Kidney (tissue), 14 donors: Measurements from ENCODE around the gene ZNF726. TPM values are rescaled to one million over a fixed set of nuclear protein-coding genes. Genes with fewer than 3 reads are reported as not detected.

ENCODE experiments used
- DNase-seq, 5 donors: peaks; one replicate each; pipeline ENCODE4 v3.0.0-alpha.2; 2013 to 2020
- FAIRE-seq: peaks from 2 replicates; lab custom pipeline; 2012; peaks lifted over from hg19 to GRCh38; lab: Jason Lieb, UNC
- H3K27ac ChIP-seq, 2 donors: one replicate each; pipeline ENCODE4 v1.7.0; 2013; ENCODE audit warnings: low read depth in 2 of 2, low read length in 2 of 2, inconsistent platforms in 1 of 2
- H3K27me3 ChIP-seq: one replicate; pipeline ENCODE4 v1.7.1; 2013; ENCODE audit warnings: low read length, inconsistent platforms; ENCODE audit not compliant: control insufficient read depth, insufficient read depth
- H3K36me3 ChIP-seq, 3 donors: one replicate each; pipeline versions ENCODE4 v1.7.0 to v1.7.1; 2013; ENCODE audit warnings: low read length in 3 of 3, control low read depth in 1 of 3, inconsistent platforms in 1 of 3; ENCODE audit not compliant: insufficient read depth in 3 of 3, control insufficient read depth in 2 of 3
- H3K4me1 ChIP-seq, 3 donors: one replicate each; pipeline versions ENCODE4 v1.7.0 to v1.7.1; 2013; ENCODE audit warnings: low read length in 3 of 3, inconsistent platforms in 1 of 3, low read depth in 1 of 3; ENCODE audit not compliant: control insufficient read depth in 2 of 3, insufficient read depth in 2 of 3
- H3K4me3 ChIP-seq, 3 donors: one replicate each; pipeline versions ENCODE4 v1.7.0 to v1.8.1; 2013; ENCODE audit warnings: low read length in 3 of 3, control low read depth in 1 of 3, inconsistent platforms in 1 of 3
- H3K9ac ChIP-seq, 3 donors: one replicate each; pipeline versions ENCODE4 v1.7.0 to v1.7.1; 2013; ENCODE audit warnings: low read length in 3 of 3, control low read depth in 1 of 3, inconsistent platforms in 1 of 3
- H3K9me3 ChIP-seq, 3 donors: one replicate each; pipeline versions ENCODE4 v1.7.0 to v1.7.1; 2013; ENCODE audit warnings: low read length in 3 of 3, control low read depth in 1 of 3, inconsistent platforms in 1 of 3; ENCODE audit not compliant: control insufficient read depth in 2 of 3, insufficient read depth in 1 of 3
- intact Hi-C: fragments of 100-400 bp; cut with DNase I; formaldehyde crosslinking; loops from one replicate; pipeline ENCODE4 v1.11.1; 2022
- polyA plus RNA-seq: library from polyadenylated mRNA; stranded (reverse); fragments of 350-450 nt; fragmentation: Illumina TruSeq; extraction: RNeasy Lipid Tissue Mini Kit (QIAGEN cat#74804); gene quantifications from one replicate; pipeline ENCODE4 v1.2.3, GENCODE V29; 2014; ENCODE audit warnings: low read depth, low replicate concordance; ENCODE audit not compliant: insufficient read depth
- total RNA-seq: library from RNA; stranded (reverse); fragmentation: NEBNext Ultra II Directional; extraction: Animal tissue kit (Norgen Biotek cat#: 25700); gene quantifications from one replicate; pipeline ENCODE4 v1.2.1, GENCODE V29; 2021
- TF ChIP-seq, protein P1 (sequence below): IDR thresholded peaks from 3 replicates; pipeline ENCODE4 v1.5.1; 2012; ENCODE audit warnings: mild to moderate bottlenecking, moderate library complexity, borderline replicate concordance; ENCODE audit not compliant: insufficient read depth; ENCODE audit errors: extremely low read depth
- donor health status: control.
- donor health status: control.
- donor health status: control.
- donor health status: control.
- donor health status: control.
- donor health status: DM: yes; HTN: yes; CAD: no.
- donor health status: Normal renal cell carcinoma (clear cell type).

The ZNF726 gene
- total and polyA plus RNA-seq, 2 donors from 2014 or later: 2.7 to 6.4 TPM

DNA sequence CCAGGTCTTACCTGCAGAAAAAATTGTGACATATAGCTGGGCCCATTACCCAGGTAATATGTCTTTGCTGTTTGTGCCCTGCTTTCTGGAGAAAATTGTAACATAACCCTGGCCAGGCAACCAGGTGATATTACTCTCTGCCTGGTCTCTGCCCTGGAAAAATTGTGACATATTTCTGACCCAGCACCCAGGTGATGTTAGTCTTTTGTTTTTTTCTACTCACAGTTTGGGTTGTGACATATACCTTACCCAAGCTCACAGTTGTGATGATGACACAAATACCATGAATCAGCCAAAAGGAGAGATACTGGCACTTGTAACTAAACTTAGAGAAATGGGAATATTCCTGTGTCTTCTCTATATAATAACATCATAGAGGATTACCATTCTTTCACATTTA lies 6.5 kb upstream of the ZNF726 start:
- H3K9me3 ChIP-seq: peaks cover 0 to 11% (median 0%) of the 10 kb centered on the region in 3 donors
- H3K4me1 ChIP-seq: no peaks in the 10 kb centered on the region
- H3K9ac ChIP-seq: no peak overlapping the region
- TF ChIP-seq, protein P1, sequence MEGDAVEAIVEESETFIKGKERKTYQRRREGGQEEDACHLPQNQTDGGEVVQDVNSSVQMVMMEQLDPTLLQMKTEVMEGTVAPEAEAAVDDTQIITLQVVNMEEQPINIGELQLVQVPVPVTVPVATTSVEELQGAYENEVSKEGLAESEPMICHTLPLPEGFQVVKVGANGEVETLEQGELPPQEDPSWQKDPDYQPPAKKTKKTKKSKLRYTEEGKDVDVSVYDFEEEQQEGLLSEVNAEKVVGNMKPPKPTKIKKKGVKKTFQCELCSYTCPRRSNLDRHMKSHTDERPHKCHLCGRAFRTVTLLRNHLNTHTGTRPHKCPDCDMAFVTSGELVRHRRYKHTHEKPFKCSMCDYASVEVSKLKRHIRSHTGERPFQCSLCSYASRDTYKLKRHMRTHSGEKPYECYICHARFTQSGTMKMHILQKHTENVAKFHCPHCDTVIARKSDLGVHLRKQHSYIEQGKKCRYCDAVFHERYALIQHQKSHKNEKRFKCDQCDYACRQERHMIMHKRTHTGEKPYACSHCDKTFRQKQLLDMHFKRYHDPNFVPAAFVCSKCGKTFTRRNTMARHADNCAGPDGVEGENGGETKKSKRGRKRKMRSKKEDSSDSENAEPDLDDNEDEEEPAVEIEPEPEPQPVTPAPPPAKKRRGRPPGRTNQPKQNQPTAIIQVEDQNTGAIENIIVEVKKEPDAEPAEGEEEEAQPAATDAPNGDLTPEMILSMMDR: no peak
- DNase-seq (no peak), FAIRE-seq (no peak)
- no peaks in the 10 kb centered on the region for H3K27me3 ChIP-seq
- no peak overlapping the region for H3K4me3 ChIP-seq
- intact Hi-C loops: no loop called here
- no peak overlapping the region for H3K27ac ChIP-seq
- H3K36me3 ChIP-seq: no peaks in the 10 kb centered on the region

DNA sequence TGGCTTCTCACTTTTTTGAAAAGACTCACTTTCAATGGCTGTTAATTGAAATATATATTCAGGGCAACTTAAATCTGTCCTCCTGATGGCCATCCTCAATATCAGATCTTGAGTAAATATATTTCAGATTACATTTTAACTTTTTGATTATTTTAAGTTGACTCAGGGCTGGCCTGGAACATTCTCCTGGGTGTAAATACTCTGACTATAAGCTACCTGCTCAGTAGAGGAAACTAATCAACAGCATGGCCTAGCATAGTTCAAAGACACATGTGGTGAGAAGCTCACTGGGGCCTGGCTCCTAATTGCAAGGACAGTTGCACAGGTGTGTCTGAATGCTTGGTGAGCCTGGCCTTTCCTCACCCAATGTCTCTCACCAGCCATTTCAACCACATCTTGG lies 5.5 kb upstream of the ZNF726 start:
- intact Hi-C loops: no loop called here

DNA sequence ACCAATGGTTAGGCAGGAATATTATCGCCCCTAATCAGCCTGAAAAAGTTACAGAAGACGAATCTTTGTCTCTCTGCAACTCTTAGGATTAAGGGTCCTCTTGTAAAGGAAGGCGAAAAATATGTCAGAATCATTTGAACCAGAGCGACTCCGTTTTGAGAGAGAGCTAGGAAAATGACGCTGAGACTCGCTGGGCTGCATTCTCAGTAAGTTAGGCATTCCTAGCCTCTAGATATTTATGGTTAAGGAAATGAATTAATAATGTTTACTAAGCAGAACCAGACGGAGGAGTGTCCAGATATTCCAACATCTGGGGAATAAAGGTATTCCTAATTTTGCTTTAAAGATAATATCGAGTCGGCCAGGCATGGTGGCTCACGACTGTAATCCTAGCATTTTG lies 755 bp upstream of the ZNF726 start:
- Histone ChIP-seq H3K36me3 (no peaks in the 10 kb centered on the region), H3K4me1 (no peaks in the 10 kb centered on the region), H3K9me3 (no peaks in the 10 kb centered on the region), H3K27ac (peak overlapping the region in 1 of 2 donors; percentile 78), H3K4me3 (peak overlapping the region in 2 of 3 donors; percentile 73 to 86), H3K27me3 (no peaks in the 10 kb centered on the region), H3K9ac (peak overlapping the region in 2 of 3 donors; percentile 41 to 75)
- TF ChIP-seq, protein P1: no peak
- intact Hi-C loops: no loop called here
- FAIRE-seq (no peak), DNase-seq (peak in 2 of 5 donors; percentile 17 to 34)

More for the DNA sequence above, 5.5 kb upstream of the ZNF726 start:
- Histone ChIP-seq H3K4me1 (no peaks in the 10 kb centered on the region), H3K27ac (no peak overlapping the region), H3K9me3 (peaks cover 0 to 10% (median 0%) of the 10 kb centered on the region in 3 donors), H3K36me3 (no peaks in the 10 kb centered on the region), H3K9ac (no peak overlapping the region), H3K27me3 (no peaks in the 10 kb centered on the region), H3K4me3 (no peak overlapping the region)
- no peak for DNase-seq
- no peak for FAIRE-seq
- TF ChIP-seq, protein P1: no peak

DNA sequence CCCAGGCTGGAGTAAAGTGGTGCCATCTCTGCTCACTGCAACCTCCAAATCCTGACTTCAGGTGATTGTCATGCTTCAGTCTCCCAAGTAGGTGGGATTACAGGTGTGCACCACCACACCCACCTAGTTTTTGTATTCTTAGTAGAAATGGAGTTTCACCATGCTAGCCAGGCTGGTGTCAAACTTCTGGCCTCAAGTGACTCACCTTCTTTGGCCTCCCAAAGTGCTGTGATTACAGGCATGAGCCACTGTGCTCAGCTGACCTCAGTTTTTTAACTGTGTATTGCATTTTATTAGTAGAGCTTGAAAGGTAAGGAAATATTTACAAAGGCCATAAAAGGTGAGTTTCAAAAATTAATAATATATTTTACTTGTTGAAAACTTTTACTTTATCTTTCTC lies 2.3 kb downstream of the ZNF726 start:
- Histone ChIP-seq H3K4me3 (no peak overlapping the region), H3K36me3 (no peaks in the 10 kb centered on the region), H3K4me1 (no peaks in the 10 kb centered on the region), H3K27ac (no peak overlapping the region), H3K9me3 (no peaks in the 10 kb centered on the region), H3K27me3 (no peaks in the 10 kb centered on the region), H3K9ac (no peak overlapping the region)
- TF ChIP-seq, protein P1: no peak
- DNase-seq (no peak), FAIRE-seq (no peak)
- intact Hi-C loops: no loop called here
